ENCODE results near the gene GARIN5A. TPM values are rescaled to one million over a fixed set of nuclear protein-coding genes. Genes with fewer than 3 reads are reported as not detected.

GARIN5A gene
- under 1 TPM; 0.26 to 0.84 (median 0.66) TPM for total RNA-seq

DNA sequence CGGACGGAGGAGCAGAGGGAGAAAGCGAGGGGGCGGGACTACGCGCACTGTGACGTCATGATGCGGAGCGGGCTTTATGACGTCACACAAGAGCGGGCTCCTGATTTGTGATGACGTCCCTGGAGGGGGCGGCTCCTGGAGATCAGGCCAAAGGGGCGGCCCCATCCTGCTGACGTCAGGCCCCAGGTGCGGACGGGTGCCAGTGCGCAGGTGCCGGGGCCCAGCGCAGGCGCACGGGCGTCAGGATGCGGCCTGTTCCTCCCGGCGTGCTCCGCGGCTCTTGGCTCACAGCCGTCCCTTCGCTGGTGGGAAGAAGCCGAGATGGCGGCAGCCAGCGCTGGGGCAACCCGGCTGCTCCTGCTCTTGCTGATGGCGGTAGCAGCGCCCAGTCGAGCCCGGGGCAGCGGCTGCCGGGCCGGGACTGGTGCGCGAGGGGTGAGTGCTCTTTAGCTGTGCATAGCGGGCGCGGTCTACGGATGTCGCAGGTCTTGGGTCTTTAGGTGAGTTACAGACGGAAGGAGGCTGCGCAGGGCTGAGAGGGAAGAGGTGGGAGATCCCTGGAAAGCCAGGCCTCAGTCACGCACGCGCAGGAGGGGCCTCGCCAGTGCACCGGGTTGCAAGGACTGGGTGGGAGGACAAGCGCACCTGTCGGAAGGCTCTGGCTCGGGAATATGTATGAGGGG, at the start of gene GARIN5A, which contains the start of gene EMC10:
Gene GARIN5A (minus strand): TSS at position 625 of the 683 bp plus-strand sequence. CDS start 460 bp downstream, at position 165.
Gene EMC10 (plus strand): TSS at position 284 of the 683 bp plus-strand sequence. CDS start 38 bp downstream, at position 322.
- Mint-ChIP-seq H3K4me1 (ENCODE audit: low read depth) (peaks cover 19% of the 10 kb centered on the region), H3K4me3 (peak within 1 kb of the TSS; percentile 93), H3K9me3 (no peaks in the 10 kb centered on the region), H3K36me3 (ENCODE audit: insufficient read depth) (peaks cover 6% of the 10 kb centered on the region), H3K27me3 (ENCODE audit: low read depth) (no peaks in the 10 kb centered on the region)
- ATAC-seq (peak; percentile 95), DNase-seq (peak; percentile 88)

DNA sequence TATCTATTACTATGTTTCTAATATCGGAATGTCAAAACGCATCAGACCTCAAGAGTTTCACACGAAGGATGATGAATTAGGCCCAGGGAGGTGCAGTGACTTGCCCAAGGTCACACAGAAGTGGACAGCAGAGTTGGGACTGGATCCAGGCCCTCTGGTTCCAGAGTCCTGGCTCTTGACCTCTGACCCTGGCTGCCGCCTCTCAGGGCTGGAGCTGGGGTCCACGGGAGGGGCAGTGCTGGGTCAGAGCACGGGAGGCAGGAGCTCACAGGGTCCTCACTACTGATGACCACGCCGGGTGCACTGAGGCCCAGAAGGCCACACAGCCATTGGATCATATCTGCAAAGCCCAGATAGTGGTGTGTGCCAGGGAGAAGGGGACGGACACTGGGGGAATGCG, 46.2 kb upstream of the GARIN5A start:
- no peak overlapping the region for H3K4me3 Mint-ChIP-seq
- no peak for ATAC-seq
- H3K27me3 Mint-ChIP-seq (ENCODE audit: low read depth): peaks cover 2% of the 10 kb centered on the region

DNA sequence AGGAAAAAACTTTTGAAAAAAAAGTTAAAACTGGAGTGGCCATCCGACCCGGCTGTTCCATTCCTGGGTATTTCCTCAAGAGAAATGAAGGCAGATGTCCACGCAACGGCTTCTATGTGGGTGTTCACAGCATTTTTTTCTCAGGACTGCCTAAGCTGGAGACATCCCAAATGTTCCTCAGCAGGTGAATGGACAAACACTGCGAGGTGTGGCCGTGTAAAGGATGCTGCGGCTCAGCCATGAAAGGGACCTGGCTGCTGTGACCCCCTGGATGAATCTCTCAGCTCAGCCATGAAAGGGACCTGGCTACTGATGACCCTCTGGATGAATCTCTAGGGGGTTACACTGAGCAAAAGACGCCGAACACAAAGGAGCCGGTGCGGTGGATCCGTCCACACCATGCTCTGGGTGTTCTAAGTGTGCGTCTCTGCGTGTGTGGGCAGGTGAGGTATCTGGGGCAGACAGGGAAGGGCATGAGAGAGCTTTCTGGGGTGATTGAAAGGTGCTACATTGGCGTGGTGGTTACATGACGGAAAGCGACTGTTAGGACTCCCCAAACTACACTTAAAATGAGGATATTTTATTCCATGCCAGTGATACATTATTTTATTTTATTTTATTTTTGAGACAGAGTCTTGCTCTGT, 44.3 kb upstream of the GARIN5A start:
- Mint-ChIP-seq H3K9me3 (no peaks in the 10 kb centered on the region), H3K27me3 (ENCODE audit: low read depth) (peaks cover 2% of the 10 kb centered on the region), H3K4me3 (no peak overlapping the region), H3K4me1 (ENCODE audit: low read depth) (no peaks in the 10 kb centered on the region), H3K36me3 (ENCODE audit: insufficient read depth) (no peaks in the 10 kb centered on the region)
- DNase-seq (no peak), ATAC-seq (no peak)

More for the DNA sequence above, 46.2 kb upstream of the GARIN5A start:
- Mint-ChIP-seq H3K4me1 (ENCODE audit: low read depth) (no peaks in the 10 kb centered on the region), H3K36me3 (ENCODE audit: insufficient read depth) (no peaks in the 10 kb centered on the region), H3K9me3 (no peaks in the 10 kb centered on the region)
- DNase-seq: no peak

DNA sequence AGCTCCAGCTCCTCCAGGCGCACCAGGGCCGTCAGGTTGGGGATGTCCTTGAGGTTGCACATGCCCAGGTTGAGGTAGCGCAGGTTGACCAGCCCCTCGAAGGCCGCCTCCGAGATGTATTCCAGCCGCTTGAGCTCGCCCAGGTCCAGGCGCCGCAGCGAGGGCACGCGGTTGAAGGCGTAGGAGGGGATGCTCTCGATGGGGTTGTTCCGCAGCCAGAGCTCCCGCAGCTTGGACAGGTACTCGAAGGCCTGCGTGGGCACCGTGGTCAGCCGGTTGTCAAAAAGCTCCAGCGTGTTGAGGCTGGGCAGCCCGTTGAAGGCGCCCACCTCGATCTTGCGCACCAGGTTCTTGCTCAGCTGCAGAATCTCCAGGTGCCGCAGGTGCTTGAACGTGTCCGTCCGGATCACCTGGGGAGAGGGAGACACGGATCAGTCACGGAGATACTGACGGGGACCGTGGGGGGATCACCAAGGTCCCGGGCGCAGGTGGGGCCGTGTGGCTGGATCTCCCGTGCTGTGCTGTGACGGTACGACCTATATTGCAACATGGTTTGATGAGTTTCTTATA, 42.4 kb upstream of the GARIN5A start:
- DNase-seq (no peak), ATAC-seq (no peak)
- Mint-ChIP-seq H3K4me1 (ENCODE audit: low read depth) (no peaks in the 10 kb centered on the region), H3K4me3 (no peak overlapping the region), H3K9me3 (no peaks in the 10 kb centered on the region), H3K36me3 (ENCODE audit: insufficient read depth) (no peaks in the 10 kb centered on the region), H3K27me3 (ENCODE audit: low read depth) (peaks cover 9% of the 10 kb centered on the region)

DNA sequence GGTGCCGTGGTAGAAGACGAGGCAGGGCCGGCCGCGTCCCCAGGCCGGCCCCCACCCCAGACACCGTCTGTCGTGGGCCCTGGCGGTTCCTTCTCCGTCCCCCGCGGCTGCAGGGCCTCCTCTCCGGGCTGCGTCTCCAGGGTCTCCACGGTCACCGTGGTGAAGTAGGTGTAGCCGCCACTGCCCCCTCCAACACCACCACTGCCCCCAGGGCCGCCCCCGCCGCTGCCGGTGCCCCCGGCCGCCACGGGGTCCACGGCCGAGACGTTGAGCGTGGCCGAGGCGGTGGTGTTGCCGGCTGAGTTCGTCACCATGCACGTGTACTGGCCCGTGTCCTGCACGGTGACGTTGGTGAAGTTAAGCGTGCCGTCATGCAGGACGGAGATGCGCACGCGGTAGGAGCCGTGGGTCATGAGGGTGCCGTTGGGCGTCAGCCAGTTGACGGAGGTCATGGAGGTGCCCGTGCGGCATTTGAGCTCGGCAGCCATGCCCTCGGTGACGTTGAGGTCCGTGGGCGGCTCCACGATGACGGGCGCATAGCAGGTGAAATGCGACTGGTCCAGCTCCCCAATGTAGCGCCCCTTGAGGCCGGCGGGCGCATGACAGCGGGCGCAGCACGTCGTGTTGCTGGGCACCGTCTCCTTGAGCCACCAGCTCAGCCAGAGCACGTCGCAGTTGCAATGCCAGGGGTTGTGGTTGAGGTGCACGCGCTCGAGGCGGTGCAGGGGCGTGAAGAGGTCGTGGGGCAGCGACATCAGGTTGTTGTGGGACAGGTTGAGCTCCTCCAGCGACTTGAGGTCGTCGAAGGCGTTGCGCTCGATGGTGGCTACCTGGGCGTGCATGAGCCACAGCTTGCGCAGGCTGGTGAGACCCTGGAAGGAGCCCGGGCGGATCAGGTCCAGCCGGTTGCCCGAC, 41.7 kb upstream of the GARIN5A start:
- H3K9me3 Mint-ChIP-seq: no peaks in the 10 kb centered on the region
- no peaks in the 10 kb centered on the region for H3K4me1 Mint-ChIP-seq (ENCODE audit: low read depth)
- ATAC-seq: no peak

DNA sequence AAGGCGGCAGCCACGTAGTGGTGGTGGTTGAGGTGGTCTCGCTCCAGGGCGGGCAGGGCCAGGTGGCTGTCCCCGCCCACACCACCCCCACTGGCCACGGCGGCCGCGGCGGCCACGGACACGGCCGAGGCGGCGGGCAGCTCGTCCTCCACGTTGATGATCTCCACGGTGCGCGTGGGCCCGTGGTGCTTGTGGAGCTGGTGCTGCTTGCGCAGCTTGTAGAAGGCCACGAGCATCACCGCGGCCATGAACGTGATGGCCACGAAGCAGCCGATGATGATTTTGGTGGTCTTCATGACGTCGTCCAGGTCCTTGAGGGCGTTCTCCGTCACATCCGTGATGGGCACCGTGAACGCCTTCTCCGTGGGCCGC, 41.0 kb upstream of the GARIN5A start:
- Mint-ChIP-seq H3K4me3 (no peak overlapping the region), H3K36me3 (ENCODE audit: insufficient read depth) (no peaks in the 10 kb centered on the region), H3K9me3 (no peaks in the 10 kb centered on the region), H3K4me1 (ENCODE audit: low read depth) (no peaks in the 10 kb centered on the region), H3K27me3 (ENCODE audit: low read depth) (peaks cover 10% of the 10 kb centered on the region)
- ATAC-seq: no peak
- no peak for DNase-seq

More for the DNA sequence above, 41.7 kb upstream of the GARIN5A start:
- H3K36me3 Mint-ChIP-seq (ENCODE audit: insufficient read depth): no peaks in the 10 kb centered on the region
- DNase-seq: no peak
- H3K27me3 Mint-ChIP-seq (ENCODE audit: low read depth): peaks cover 10% of the 10 kb centered on the region
- no peak overlapping the region for H3K4me3 Mint-ChIP-seq

DNA sequence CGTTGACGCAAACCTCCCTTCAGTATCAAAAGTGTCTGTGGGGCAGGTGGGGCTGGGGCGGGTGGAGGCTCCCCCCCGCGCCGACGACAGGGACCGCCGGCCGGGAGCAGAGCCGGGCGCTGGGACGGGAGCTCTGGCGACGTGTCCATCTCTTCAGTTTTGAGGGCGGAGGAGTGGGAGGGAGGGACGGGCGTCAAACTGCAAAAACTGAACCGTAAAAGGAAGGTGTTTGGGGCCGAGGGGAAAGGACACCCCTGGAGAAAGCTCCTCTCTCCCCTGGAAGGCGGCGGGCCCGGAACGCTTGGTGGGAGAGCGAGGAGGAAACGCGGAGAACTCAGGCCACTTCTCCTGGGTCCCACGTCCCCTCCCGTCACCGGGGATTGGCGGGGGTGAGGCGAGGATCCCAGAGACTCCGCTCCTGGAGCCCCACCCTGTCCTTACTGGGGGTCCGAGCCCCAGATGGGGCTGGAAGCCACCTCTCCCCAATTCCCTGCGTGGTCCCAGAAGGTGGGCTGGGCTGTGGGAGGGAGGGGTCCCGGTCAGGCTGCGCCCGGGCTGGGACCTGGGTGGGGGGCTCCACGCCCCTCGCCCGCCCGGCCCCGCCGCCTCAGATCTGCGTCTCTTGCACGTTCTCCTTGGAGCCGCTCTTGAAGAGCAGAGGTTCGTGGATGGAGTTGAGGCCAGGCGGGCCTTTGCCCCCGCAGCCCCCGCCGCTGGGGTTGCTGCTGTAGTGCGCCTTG, 40.5 kb upstream of the GARIN5A start:
- Mint-ChIP-seq H3K9me3 (no peaks in the 10 kb centered on the region), H3K27me3 (ENCODE audit: low read depth) (peaks cover 10% of the 10 kb centered on the region), H3K4me1 (ENCODE audit: low read depth) (no peaks in the 10 kb centered on the region), H3K36me3 (ENCODE audit: insufficient read depth) (no peaks in the 10 kb centered on the region), H3K4me3 (no peak overlapping the region)
- ATAC-seq: no peak
- DNase-seq: no peak

DNA sequence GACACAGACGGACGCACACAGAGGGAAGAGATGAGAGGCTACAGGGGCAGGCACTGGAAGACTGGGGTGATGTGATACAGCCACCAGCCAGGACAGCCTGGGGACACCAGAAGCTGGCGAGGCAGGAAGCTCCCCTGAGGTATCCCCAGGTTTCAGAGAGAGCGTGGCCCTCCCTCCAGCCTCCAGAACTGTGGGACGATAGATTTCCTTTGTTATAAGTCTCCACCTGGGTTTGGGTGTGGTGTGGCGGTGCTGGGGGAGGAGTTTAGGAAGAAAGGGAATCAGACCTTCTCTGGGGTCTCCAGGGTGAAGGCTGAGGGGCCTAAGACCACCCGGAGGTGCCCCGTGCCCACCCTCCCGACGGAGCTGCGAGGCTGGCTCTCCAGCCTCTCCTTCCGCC, 39.8 kb upstream of the GARIN5A start:
- DNase-seq (no peak), ATAC-seq (no peak)
- H3K36me3 Mint-ChIP-seq (ENCODE audit: insufficient read depth): no peaks in the 10 kb centered on the region
- no peaks in the 10 kb centered on the region for H3K9me3 Mint-ChIP-seq
- peaks cover 10% of the 10 kb centered on the region for H3K27me3 Mint-ChIP-seq (ENCODE audit: low read depth)
- H3K4me1 Mint-ChIP-seq (ENCODE audit: low read depth): peaks cover 3% of the 10 kb centered on the region
- H3K4me3 Mint-ChIP-seq: no peak overlapping the region

DNA sequence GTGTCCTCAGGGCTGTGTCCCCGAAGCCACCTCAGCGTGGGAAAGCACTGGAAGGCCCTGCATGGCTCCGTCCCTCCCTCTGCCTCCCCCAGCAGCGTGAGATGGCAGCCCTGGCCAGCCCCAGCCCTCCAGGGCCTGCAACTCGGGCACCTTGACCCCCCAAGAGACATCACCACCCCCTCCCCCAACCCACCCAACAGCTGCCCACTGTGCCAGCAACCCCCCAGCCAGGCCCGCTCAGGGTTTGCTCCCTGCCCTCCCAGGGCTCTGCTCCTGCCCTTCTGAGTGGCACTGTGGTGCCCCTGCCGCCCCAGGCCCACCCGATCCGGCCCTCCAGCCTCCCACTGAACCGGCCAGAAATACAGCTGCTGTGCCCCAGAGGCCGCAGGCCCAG, 38.5 kb upstream of the GARIN5A start:
- peaks cover 10% of the 10 kb centered on the region for H3K27me3 Mint-ChIP-seq (ENCODE audit: low read depth)
- DNase-seq: no peak
- no peaks in the 10 kb centered on the region for H3K36me3 Mint-ChIP-seq (ENCODE audit: insufficient read depth)
- H3K4me3 Mint-ChIP-seq: no peak overlapping the region
- no peaks in the 10 kb centered on the region for H3K9me3 Mint-ChIP-seq
- H3K4me1 Mint-ChIP-seq (ENCODE audit: low read depth): peaks cover 8% of the 10 kb centered on the region
- no peak for ATAC-seq

DNA sequence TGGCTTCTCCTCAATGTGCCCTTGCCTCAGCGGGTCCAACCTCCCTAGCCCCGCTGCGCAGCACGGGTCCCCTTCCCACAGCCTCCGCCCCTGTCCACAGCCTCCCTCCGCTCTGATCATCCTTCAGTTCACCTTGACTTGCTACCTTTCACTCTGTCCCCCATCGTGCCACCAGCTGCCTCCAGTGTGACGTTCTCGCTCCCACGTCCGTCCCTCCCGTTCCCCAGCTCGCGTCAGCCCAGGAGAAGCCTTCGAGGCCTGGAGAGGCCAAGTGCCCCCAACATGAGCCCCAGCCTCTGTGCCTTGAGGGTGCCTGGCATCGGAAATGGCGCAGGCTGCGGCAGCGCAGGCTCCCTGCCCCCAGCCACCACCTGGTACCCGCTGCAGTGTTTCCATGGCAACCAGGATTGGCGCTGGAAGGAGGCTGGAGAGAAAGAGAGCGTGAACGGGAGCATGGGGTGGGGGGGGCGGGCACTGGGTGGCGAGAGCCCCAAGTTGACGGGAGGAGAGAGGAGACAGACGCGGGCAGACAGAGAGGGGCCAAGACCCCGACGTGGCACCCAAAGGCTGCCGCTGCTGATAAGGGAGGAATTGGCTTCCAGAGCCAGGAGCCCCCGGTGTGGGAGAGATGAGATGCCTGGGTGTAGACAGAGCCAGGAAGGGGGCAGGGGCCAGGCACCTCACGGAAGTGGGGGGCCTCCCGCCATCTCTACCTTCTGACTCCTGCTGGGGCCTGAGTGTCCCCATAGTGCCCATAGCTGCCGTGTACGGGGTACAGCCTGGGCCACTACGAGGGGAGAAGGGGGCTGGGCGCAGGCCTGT, 37.9 kb upstream of the GARIN5A start:
- no peak for ATAC-seq
- Mint-ChIP-seq H3K36me3 (ENCODE audit: insufficient read depth) (no peaks in the 10 kb centered on the region), H3K4me1 (ENCODE audit: low read depth) (peaks cover 8% of the 10 kb centered on the region), H3K27me3 (ENCODE audit: low read depth) (peaks cover 10% of the 10 kb centered on the region), H3K9me3 (no peaks in the 10 kb centered on the region), H3K4me3 (no peak overlapping the region)
- DNase-seq: no peak

DNA sequence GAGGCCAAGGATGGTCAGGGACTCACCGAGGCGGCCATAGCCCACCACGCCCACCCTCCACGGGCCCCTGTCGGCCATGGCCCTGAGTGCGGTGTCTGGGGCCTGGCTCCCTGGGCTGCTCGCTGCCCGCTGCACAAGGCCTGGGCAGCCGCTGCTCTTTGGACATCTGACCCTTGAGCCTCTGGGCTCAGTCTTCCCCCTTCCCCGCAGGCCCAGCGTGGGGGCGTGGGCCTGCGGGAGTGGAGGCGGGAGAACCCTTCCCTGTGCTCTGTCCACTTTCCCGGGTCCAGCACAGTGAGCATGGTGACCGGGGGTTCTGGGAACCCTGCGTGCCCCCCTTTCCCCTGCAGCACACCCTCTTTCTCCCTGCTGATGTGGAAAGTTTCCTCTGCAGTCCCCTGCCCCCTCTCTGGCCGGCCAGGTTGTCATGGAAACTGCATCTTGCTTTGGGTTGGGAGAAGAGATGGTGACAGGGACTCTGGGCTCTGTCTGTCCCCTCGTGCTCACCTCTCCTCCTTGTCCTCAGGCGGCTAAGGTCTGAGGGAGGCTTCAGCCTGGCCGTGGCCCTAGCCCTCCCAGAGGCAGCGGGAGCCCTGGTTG, 37.2 kb upstream of the GARIN5A start, which contains the start of gene ASPDH:
Gene ASPDH (minus strand): TSS at position 168 of the 600 bp plus-strand sequence. CDS start 90 bp downstream, at position 78.
- Mint-ChIP-seq H3K4me1 (ENCODE audit: low read depth) (peaks cover 8% of the 10 kb centered on the region), H3K9me3 (no peaks in the 10 kb centered on the region), H3K27me3 (ENCODE audit: low read depth) (peaks cover 10% of the 10 kb centered on the region), H3K4me3 (no peak within 1 kb of the TSS), H3K36me3 (ENCODE audit: insufficient read depth) (peaks cover under 1% of the 10 kb centered on the region)
- DNase-seq (no peak), ATAC-seq (no peak)

DNA sequence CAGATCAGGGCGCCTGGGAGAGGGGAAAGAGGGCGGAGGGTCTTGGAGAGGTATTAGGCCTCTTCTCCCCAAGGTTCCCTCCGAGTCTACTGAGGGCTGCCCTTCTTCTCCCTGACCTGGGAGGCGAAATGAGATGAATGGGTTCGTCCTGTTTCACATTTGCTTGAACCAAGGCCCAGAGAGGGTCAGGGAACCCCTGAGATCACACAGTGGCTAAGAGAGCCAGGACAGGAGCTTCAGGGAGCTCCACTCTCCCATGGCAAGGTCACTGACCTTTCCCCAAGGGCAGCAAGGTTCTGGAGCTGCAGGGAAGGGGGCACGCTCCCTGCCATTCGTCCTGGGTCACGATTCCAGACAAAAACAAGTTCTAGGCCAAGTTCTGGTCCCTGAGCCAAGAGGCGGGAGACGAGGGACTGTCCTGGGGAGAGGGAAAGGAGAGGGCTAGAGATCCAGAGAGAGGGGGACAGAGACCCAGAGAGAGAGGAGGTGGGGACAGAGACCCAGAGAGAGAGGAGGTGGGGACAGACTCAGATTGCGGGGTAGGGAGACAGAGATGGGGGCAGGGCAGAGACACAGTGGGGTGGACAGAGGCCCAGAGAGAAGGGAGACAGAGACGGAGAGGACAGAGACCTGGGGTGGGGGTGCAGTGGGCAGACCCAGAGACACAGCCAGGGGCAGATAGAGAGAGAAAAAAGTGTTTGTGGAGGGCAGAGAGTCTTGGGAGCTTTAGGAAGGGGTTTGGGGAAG, 36.5 kb upstream of the GARIN5A start:
- ATAC-seq (no peak), DNase-seq (no peak)
- Mint-ChIP-seq H3K4me1 (ENCODE audit: low read depth) (peaks cover 8% of the 10 kb centered on the region), H3K36me3 (ENCODE audit: insufficient read depth) (peaks cover 3% of the 10 kb centered on the region), H3K27me3 (ENCODE audit: low read depth) (peaks cover 10% of the 10 kb centered on the region), H3K9me3 (no peaks in the 10 kb centered on the region), H3K4me3 (no peak overlapping the region)

All from activated T-cell treated with anti-CD3 and anti-CD28 coated beads, Interleukin-2, amount 50 U/mL, for 4 hours (primary cell).